Lung (tissue), 12 donors: ENCODE data around the gene CD248. TPM values are rescaled to one million over a fixed set of nuclear protein-coding genes. Genes with fewer than 3 reads are reported as not detected.

Experiments used
- ATAC-seq: fragments of 200-7000 bp; cut with Tn5 transposase; one replicate; pipeline ENCODE4 v1.9.1; 2020; ENCODE audit warnings: moderate number of reproducible peaks; ENCODE audit not compliant: insufficient read depth, low FRiP score
- DNase-seq, 3 donors: peaks; one replicate each; pipeline ENCODE4 v3.0.0-alpha.2; 2013 to 2017
- H3K27ac ChIP-seq, 2 donors: one replicate each; pipeline ENCODE4 v1.5.1; 2013; ENCODE audit warnings: mild to moderate bottlenecking in 2 of 2, moderate library complexity in 2 of 2, control low read depth in 1 of 2, inconsistent platforms in 1 of 2, low read depth in 1 of 2, low read length in 1 of 2
- H3K27me3 ChIP-seq, 3 donors: one replicate each; pipeline ENCODE4 v1.5.1; 2013; ENCODE audit warnings: low read length in 2 of 3; ENCODE audit not compliant: control insufficient read depth in 3 of 3, insufficient read depth in 3 of 3
- H3K36me3 ChIP-seq, 4 donors: one replicate each; pipeline ENCODE4 v1.5.1; 2013; ENCODE audit warnings: low read length in 4 of 4, mild to moderate bottlenecking in 1 of 4, moderate library complexity in 1 of 4; ENCODE audit not compliant: control insufficient read depth in 4 of 4, insufficient read depth in 4 of 4
- H3K4me1 ChIP-seq, 5 donors: one replicate each; pipeline ENCODE4 v1.5.1; 2013; ENCODE audit warnings: low read length in 5 of 5, mild to moderate bottlenecking in 2 of 5, moderate library complexity in 1 of 5; ENCODE audit not compliant: control insufficient read depth in 5 of 5, insufficient read depth in 5 of 5
- H3K4me3 ChIP-seq: one replicate; pipeline ENCODE4 v1.5.1; 2013; ENCODE audit warnings: mild to moderate bottlenecking, control low read depth, moderate library complexity
- H3K9ac ChIP-seq, 2 donors: one replicate each; pipeline ENCODE4 v1.5.1; 2013; ENCODE audit warnings: low read length in 2 of 2, control low read depth in 1 of 2; ENCODE audit not compliant: insufficient read depth in 1 of 2
- H3K9me3 ChIP-seq, 4 donors: one replicate each; pipeline ENCODE4 v1.5.1; 2013; ENCODE audit warnings: low read length in 3 of 4, mild to moderate bottlenecking in 1 of 4, moderate library complexity in 1 of 4; ENCODE audit not compliant: control insufficient read depth in 4 of 4, insufficient read depth in 3 of 4
- WGBS, 2 donors: extraction: QIAGEN DNeasy Blood & Tissue Kit; methylation state at CpG; one replicate each; pipeline ENCODE4 v1.1.7; 2013; 5-methylcytosine and 5-hydroxymethylcytosine counted together
- polyA plus RNA-seq, 2 donors: library from polyadenylated mRNA; stranded (reverse); fragments of 200-250 nt; gene quantifications; one replicate each; pipeline ENCODE4 v1.2.1, GENCODE V29; 2013
- total RNA-seq, 2 donors: library from RNA; depleted of rRNA in 1 of 2; stranded (reverse); fragments of >200 nt in 1 of 2; gene quantifications; one replicate each; pipeline ENCODE4 v1.2.1, GENCODE V29; 2014 to 2021
- TF ChIP-seq, protein P1 (sequence below): IDR thresholded peaks from 2 replicates; pipeline ENCODE4 v1.5.1; 2012; ENCODE audit warnings: mild to moderate bottlenecking; ENCODE audit errors: control extremely low read depth, extremely low read depth
- donor health status: control.
- donor health status: control.
- donor health status: Bipolar disorder and iron deficiency.
- donor health status: healthy.
- donor health status: DM: yes; HTN: yes; CAD: no.

CD248 gene
- total and polyA plus RNA-seq, 4 donors, result 9.2 to 53.5 (median 23.0) TPM

- no peaks in the 10 kb centered on the region for H3K27me3 ChIP-seq
- TF ChIP-seq, protein P1, sequence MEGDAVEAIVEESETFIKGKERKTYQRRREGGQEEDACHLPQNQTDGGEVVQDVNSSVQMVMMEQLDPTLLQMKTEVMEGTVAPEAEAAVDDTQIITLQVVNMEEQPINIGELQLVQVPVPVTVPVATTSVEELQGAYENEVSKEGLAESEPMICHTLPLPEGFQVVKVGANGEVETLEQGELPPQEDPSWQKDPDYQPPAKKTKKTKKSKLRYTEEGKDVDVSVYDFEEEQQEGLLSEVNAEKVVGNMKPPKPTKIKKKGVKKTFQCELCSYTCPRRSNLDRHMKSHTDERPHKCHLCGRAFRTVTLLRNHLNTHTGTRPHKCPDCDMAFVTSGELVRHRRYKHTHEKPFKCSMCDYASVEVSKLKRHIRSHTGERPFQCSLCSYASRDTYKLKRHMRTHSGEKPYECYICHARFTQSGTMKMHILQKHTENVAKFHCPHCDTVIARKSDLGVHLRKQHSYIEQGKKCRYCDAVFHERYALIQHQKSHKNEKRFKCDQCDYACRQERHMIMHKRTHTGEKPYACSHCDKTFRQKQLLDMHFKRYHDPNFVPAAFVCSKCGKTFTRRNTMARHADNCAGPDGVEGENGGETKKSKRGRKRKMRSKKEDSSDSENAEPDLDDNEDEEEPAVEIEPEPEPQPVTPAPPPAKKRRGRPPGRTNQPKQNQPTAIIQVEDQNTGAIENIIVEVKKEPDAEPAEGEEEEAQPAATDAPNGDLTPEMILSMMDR, result no peak
- WGBS, 2 donors, result 79% methylated on average over 1 of the region's 1 CpG
- peaks cover 0 to 44% (median 18%) of the 10 kb centered on the region in 5 donors for H3K4me1 ChIP-seq
- H3K9ac ChIP-seq, result peak overlapping the region in 1 of 2 donors; percentile 71
- H3K27ac ChIP-seq, result peak overlapping the region in 1 of 2 donors; percentile 15
- ATAC-seq (no peak), DNase-seq (no peak)
- no peaks in the 10 kb centered on the region for H3K9me3 ChIP-seq
- H3K36me3 ChIP-seq, result peaks cover 0 to 3% (median 0%) of the 10 kb centered on the region in 4 donors
- H3K4me3 ChIP-seq, result no peak overlapping the region
Observed at GRCh38 chr11:66314186-66314501, 2.7 kb downstream of the CD248 start.

GRCh38 chr11:66313321-66314185 is 3.3 kb downstream of the CD248 start:
- Histone ChIP-seq H3K4me1 (peaks cover 0 to 38% (median 15%) of the 10 kb centered on the region in 5 donors), H3K4me3 (no peak overlapping the region), H3K27ac (peak overlapping the region; percentile 51 to 77), H3K27me3 (no peaks in the 10 kb centered on the region), H3K9me3 (no peaks in the 10 kb centered on the region), H3K9ac (peak overlapping the region in 1 of 2 donors; percentile 71), H3K36me3 (peaks cover 0 to 3% (median 0%) of the 10 kb centered on the region in 4 donors)
- TF ChIP-seq, protein P1, result no peak
- WGBS, 2 donors, result 50 to 60% methylated on average over 33 to 38 of the region's 38 CpGs
- DNase-seq (peak; percentile 87 to 94 (median 90)), ATAC-seq (no peak)

- Histone ChIP-seq H3K9me3 (no peaks in the 10 kb centered on the region), H3K4me1 (peaks cover 0 to 30% (median 7%) of the 10 kb centered on the region in 5 donors), H3K4me3 (peak overlapping the region; percentile 29), H3K27me3 (no peaks in the 10 kb centered on the region), H3K27ac (peak overlapping the region; percentile 84 to 89), H3K36me3 (peaks cover 0 to 3% (median 0%) of the 10 kb centered on the region in 4 donors), H3K9ac (peak overlapping the region in 1 of 2 donors; percentile 82)
- WGBS, 2 donors, result 2 to 3% methylated on average over 50 to 52 of the region's 52 CpGs
- TF ChIP-seq, protein P1, result no peak
- peak; percentile 99 to 100 (median 100) for DNase-seq
- peak; percentile 88 for ATAC-seq
Observed at GRCh38 chr11:66312549-66313320, 4.1 kb downstream of the CD248 start.
